ES-I3 (cell line): Measurements from ENCODE around the gene MPHOSPH9.

Experiments used
- H3K36me3 ChIP-seq: 2 replicates; pipeline ENCODE4 v1.6.1; 2013; ENCODE audit warnings: mild to moderate bottlenecking, low read length, control low read depth, moderate library complexity; ENCODE audit not compliant: insufficient read depth
- H3K4me1 ChIP-seq: 2 replicates; pipeline ENCODE4 v1.6.1; 2013; ENCODE audit warnings: mild to moderate bottlenecking, control low read depth, low read length; ENCODE audit not compliant: insufficient read depth
- H3K9ac ChIP-seq: 2 replicates; pipeline ENCODE4 v1.6.1; 2013; ENCODE audit warnings: low read depth, mild to moderate bottlenecking, low read length, moderate library complexity
- H3K9me3 ChIP-seq: 2 replicates; pipeline ENCODE4 v1.6.1; 2013; ENCODE audit warnings: mild to moderate bottlenecking, low read length, moderate library complexity; ENCODE audit not compliant: control insufficient read depth, insufficient read depth

The MPHOSPH9 gene

DNA sequence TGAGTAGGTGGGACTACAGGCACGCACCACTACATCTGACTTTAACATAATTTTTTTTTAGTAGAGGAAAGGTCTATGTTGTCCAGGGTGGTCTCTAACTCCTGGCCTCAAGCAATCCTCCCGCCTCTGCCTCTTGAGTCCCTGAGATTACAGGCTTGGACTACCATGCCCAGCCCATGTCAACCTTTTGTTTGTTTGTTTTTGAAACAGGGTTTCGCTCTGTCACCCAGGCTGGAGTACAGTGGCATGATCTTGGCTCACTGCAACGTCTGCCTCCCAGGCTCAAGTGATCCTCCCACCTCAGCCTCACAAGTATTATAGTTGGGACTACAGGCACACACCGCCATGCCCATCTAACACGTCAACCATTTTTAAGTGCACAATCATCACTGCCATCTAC lies 111.3 kb downstream of the MPHOSPH9 start:
- Histone ChIP-seq H3K36me3 (no peaks in the 10 kb centered on the region), H3K9ac (no peak overlapping the region), H3K9me3 (no peaks in the 10 kb centered on the region), H3K4me1 (peaks cover 8% of the 10 kb centered on the region)

DNA sequence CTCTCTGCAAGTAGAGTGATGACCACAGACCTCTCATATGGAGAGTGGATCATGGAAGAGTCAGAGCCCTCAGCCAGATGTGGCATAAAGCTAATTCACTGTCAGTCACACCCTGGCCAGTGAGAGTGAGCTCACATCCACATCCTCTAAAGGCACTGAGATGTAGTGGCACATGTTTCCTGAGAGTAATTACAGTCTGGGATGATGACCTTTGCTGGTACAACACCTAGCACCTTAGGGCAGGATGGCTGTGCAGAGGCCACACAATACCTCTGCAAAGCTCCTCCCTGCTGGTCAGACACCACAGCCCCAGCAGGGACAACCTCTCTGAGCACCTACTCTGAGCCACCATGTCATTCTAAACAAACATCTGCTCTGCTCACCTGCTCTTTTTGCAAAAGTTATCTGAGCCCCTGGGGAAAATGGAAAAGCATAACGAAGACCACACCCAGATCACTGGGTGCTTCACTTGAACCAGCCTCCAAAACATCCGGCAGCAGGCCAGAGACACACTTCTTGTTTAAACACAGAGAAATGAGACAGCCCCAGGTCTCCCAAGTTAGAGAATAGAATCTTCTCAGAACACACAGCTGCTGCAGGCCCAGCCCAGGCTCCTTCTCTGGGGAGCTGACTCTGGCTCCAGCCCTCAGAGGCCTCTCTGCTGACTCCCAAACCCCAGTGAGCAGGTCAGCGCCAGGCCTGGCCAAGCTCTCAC lies 112.3 kb downstream of the MPHOSPH9 start:
- no peaks in the 10 kb centered on the region; the same call in 1 of the 2 replicates for H3K36me3 ChIP-seq
- H3K9ac ChIP-seq = no peak overlapping the region
- H3K4me1 ChIP-seq = peaks cover 3% of the 10 kb centered on the region; the same call in 1 of the 2 replicates

DNA sequence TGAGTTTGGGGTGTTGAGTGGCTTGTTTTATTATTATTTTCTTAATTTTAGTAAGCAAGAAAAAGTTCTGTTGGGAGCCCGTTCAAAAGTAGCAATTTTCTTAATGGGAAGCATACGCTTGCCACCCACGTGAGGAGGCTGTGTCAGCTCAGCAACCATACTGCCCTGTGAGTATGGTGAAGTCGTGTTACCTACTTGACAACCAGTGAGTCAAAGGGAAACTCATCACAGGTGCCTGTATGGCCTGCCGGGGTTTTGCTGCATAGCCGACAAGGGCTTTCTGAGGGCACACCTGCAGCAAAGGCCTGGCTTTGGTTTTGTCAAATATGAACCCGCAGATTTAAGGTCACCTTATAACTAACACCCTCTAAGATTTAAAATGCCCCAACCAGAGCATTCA lies 113.1 kb downstream of the MPHOSPH9 start:
- H3K4me1 ChIP-seq = peaks cover 5% of the 10 kb centered on the region; the same call in 1 of the 2 replicates
- H3K9ac ChIP-seq = no peak overlapping the region

More for the DNA sequence above, 112.3 kb downstream of the MPHOSPH9 start:
- H3K9me3 ChIP-seq = no peaks in the 10 kb centered on the region

DNA sequence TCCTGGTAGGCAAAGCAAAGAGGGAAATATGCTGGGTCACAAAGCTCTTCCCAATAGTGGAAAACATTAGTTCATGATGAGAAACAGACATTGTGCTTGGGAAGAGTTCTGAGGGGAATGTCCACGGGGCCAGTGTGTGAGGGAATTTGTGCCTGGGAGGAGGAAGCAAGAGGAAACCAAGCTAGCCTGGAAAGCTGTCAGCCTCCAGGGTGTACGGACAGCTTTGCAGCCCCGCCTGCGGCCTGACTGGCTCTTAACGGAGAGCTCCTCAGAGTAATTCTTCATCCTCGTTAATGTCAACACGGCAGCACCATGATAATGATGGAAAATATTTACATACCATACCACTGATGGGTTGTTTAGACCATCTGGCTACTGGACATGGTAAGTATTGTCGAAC lies 114.4 kb downstream of the MPHOSPH9 start:
- Histone ChIP-seq H3K4me1 (peaks cover 5% of the 10 kb centered on the region; the same call in 1 of the 2 replicates), H3K9me3 (no peaks in the 10 kb centered on the region), H3K36me3 (no peaks in the 10 kb centered on the region; the same call in 1 of the 2 replicates), H3K9ac (no peak overlapping the region)

More for the DNA sequence above, 113.1 kb downstream of the MPHOSPH9 start:
- no peaks in the 10 kb centered on the region for H3K9me3 ChIP-seq
- no peaks in the 10 kb centered on the region; the same call in 1 of the 2 replicates for H3K36me3 ChIP-seq

DNA sequence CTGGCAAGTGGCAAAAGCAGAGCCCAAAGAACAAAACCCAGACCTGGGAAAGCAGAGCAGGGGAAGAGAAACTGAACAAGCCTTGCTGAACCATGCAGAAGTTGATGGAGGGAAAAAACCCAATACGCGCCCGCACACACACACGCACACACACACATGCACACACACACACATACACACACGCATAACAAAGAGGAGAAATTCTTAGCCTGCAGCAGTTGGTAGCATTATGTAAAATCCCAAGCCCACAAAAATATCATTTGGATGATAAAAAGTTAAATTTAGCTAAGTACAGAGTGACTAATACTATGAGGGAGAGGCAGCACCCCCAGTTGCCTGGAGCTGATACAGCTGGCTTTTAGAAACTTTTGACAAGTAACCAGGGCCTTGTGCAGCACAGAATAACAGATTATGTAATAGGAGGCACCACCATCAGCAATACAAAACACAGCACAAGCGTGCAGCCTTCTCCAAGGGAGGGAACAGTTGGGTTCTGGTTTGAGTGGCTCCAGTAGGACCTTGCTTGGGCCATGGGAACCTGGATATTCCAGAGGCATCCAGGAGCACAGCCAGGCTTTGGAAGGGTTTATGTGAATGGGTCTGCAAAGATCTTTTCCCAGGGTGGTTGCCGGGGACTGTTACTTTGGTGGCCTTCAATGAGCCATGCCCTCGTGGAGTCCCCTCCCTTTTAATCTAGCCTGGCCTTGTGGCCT lies 117.4 kb downstream of the MPHOSPH9 start:
- Histone ChIP-seq H3K4me1 (peaks cover 14% of the 10 kb centered on the region), H3K36me3 (no peaks in the 10 kb centered on the region; the same call in 1 of the 2 replicates), H3K9ac (no peak overlapping the region), H3K9me3 (no peaks in the 10 kb centered on the region)

- Histone ChIP-seq H3K9me3 (no peaks in the 10 kb centered on the region), H3K4me1 (peaks cover 14% of the 10 kb centered on the region), H3K9ac (no peak overlapping the region), H3K36me3 (no peaks in the 10 kb centered on the region; the same call in 1 of the 2 replicates)
These were observed 118.4 kb downstream of the MPHOSPH9 start for GRCh38 chr12:123114304-123115083.

GRCh38 chr12:123113026-123113425 lies 119.9 kb downstream of the MPHOSPH9 start:
- peaks cover 14% of the 10 kb centered on the region for H3K4me1 ChIP-seq
- no peak overlapping the region for H3K9ac ChIP-seq
- H3K36me3 ChIP-seq = no peaks in the 10 kb centered on the region; the same call in 1 of the 2 replicates
- no peaks in the 10 kb centered on the region for H3K9me3 ChIP-seq

GRCh38 chr12:123111498-123112165 lies 121.3 kb downstream of the MPHOSPH9 start:
- Histone ChIP-seq H3K9ac (no peak overlapping the region), H3K4me1 (peaks cover 25% of the 10 kb centered on the region), H3K9me3 (no peaks in the 10 kb centered on the region)

DNA sequence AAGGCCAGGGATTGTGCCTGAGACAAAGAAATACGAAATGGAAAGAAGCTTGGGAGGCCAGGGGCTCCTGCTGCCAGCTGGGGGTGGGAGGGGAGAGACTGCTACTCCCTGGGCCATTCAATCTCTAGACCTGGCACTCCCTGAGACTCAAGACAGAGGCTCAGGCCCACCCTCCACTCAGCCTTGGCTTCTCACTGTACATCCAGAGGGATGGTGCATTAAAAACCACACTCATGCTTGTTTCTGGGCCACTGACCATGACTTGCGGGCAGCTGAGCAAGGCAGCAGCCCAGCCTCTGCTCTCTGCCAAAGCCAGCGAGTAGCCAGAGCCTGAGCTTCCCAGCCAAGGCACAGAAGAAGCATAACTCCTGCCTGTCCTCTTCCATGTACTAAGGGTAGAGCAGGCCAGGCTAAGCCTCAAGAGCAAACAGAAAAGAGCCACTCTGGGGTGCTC lies 123.6 kb downstream of the MPHOSPH9 start:
- H3K9ac ChIP-seq = no peak overlapping the region
- H3K4me1 ChIP-seq = peaks cover 39% of the 10 kb centered on the region
- H3K9me3 ChIP-seq = no peaks in the 10 kb centered on the region

More at GRCh38 chr12:123111498-123112165, 121.3 kb downstream of the MPHOSPH9 start:
- no peaks in the 10 kb centered on the region; the same call in 1 of the 2 replicates for H3K36me3 ChIP-seq

DNA sequence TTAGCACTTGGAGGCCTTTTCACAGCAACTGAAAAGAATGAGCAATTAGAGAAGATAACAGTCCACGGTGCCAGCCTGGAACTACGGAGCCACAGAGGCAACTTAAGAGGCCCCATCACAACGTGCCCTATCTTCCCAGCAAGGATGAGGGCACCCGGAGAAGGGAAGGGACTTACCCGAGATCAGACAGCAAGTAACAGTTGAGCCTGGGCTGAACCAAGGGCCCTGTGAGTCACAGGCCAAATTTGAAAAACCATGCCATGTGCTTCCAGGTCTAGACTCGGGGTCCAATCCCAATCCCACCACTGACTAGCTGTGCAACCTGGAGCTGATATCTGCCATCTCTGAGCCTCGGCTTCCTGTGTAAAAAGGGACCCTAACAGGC lies 124.3 kb downstream of the MPHOSPH9 start:
- Histone ChIP-seq H3K9ac (no peak overlapping the region), H3K9me3 (no peaks in the 10 kb centered on the region), H3K36me3 (no peaks in the 10 kb centered on the region), H3K4me1 (peaks cover 39% of the 10 kb centered on the region)

More for the DNA sequence above, 123.6 kb downstream of the MPHOSPH9 start:
- no peaks in the 10 kb centered on the region for H3K36me3 ChIP-seq

- Histone ChIP-seq H3K4me1 (peaks cover 45% of the 10 kb centered on the region), H3K9ac (no peak overlapping the region), H3K36me3 (no peaks in the 10 kb centered on the region), H3K9me3 (no peaks in the 10 kb centered on the region)
These were observed 124.8 kb downstream of the MPHOSPH9 start for GRCh38 chr12:123107926-123108681.

- Histone ChIP-seq H3K36me3 (no peaks in the 10 kb centered on the region), H3K9ac (no peak overlapping the region), H3K4me1 (peaks cover 49% of the 10 kb centered on the region), H3K9me3 (no peaks in the 10 kb centered on the region)
These were observed 126.1 kb downstream of the MPHOSPH9 start for GRCh38 chr12:123106640-123107359.
